HG02571 (cell line): ENCODE results near the gene CRPPA.
"Not testable (repeated sequence)": the region's sequence is repeated elsewhere in the genome, so short reads cannot be mapped to it uniquely, and the experiment has no call there.

Source experiments
- ATAC-seq: cut with Tn5 transposase; IDR thresholded peaks from one replicate; pipeline ENCODE4 v1.9.1; 2021; ENCODE audit warnings: mild to moderate bottlenecking, moderate library complexity; ENCODE audit not compliant: unreplicated experiment

The CRPPA gene

DNA sequence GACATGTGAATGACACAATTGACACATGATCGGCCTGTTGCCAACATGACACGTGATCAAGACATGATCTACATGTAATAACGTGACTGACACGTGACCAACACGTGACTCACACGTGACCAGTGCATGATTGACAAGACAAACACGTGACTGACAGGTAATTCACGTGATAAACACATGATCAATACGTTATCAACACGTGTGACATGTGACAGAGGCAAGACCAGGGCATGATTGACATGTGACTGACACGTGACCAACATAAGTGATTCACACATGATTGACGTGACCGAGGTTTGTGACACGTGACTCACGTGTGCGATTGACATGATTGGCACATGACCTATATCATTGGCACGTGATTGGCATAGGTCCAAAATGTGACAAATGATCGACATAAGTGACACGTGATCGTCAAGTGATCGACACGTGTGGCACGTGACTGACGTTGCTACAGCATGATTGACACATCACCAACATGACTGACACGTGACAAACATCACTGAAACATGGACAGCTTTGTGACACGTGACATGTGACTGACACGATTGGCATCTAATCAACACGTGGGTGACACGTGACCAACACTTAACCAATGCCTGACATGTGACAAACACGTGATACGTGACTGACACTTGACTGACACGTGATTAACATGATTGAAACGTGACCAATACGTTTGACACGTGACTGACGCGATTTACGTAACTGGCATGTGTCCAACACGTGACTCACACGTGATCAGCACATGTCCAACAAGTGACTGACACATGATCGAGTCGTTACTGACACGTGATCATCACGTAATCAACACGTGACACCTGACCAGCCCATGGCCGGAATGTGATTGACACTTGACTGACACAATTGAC lies 23.0 kb downstream of the CRPPA start:
- no peak for ATAC-seq

DNA sequence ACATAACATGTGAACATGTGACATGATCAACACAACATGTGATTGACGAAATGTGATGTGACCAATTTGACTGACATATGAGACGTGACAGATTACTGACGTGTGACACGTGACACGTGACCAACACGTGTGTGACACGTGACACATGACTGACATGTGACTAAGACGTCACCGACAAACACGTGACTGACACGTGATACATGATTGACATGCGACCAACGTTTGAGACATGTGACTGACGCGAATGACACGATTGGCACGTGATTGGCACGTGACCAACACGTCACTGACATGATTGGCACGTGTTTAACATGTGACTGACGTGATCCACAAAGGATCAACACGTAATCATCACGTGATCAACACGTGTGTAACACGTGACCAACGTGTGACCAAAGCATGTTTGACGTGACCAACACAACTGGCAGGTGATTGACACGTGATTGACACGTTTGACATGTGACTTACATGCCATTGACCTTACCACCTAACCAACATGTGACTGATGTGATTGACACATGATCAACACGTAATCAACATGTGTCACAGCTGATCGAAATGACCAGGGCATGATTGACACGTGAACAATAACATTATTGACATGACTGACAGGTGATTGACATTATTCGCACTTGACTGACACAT lies 23.7 kb downstream of the CRPPA start:
- ATAC-seq, result no peak

DNA sequence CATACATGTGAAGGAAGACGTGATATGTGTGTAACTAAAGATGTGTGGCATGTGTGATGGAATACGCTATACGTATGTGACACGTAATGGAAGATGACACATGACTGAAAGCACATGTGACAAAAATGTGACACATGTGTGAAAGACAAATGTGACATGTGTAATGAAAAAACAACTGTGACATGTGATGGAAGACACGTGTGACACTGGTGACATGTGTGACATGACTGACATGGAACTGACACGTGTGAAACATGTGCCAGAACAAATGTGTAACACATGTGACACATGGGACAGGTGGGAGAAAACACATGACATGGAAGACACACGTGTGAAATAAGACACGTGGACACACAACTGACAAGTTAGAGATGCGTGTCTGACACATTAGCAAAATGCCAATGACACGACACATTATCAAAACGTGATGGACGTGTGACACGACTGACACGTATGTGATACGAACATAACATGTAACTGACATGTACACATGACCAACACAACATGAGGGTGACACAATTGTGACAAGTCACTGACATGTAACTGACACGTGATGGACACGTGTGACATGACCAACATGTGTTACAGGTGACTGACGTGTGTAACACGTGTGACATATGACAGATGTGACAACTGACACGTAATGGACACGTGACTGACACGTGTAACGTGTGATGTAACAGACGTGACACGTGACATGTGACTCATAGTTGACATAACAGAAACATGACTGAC lies 24.4 kb downstream of the CRPPA start:
- ATAC-seq, result no peak

DNA sequence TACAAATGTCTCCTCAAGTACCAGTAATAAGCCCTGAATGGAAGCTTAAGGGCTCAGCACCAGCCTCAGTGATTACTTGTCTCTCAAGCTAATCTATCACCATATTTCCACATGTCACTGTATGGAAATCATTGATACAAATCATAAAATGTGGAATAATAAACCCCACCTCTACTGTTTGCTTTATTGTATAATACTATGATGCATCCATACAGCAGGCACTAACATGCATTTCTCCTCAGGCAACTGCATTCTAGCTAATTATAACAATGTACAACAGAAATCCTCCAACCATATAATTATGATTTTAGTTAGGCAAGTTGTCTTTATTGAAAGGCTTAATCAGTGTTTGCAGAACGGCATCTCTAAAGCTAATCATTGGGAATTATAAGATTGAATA lies 26.2 kb downstream of the CRPPA start:
- ATAC-seq, result no peak

DNA sequence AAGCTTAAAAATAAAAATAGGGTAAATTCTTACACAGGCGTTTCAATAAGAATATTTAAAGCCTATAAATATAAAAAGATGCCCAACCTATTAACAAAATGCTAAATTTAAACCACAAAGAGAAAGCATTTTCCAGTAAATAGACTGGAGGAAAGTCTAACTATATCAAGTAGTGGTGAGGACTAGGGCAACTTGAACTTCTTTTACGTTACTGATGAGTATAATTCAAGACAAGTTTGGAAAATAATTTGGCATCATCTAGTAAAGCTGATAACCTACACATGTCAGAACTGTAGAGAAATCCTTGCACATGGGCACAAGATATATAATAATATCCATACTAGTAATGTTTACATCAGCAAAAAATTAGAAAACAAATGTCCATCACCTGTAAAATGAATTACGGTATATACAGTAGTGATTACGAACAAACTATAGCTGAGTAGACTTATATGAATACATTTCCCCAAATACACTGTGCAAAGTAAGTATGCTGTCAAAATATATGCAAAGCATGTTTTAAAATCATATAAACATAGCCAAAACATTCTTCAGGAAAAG lies 27.4 kb downstream of the CRPPA start:
- ATAC-seq, result no peak

DNA sequence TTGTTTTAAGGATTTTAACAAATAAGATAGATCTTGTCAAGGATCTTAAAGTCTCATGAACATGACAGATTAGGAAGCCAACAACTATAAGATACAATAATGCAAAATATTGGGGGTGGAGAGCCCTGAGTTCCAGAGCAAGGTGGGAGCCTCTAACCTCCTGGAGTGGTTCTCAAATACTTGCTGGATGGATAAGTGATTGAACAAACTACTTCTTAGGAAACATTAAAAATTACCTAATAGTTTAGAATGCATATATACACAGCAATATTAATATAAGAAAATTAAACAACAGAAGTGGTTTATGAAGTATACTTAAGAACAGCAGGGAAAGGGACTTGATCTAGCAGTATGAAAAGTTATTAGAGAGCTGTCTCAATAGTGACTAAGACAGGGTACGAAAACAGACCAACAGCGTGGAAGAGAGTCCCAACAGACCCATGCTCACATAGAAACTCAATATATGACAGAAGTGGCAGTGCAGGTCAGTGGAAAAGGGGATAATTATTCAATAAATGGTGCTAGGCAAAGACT lies 28.3 kb downstream of the CRPPA start:
- no peak for ATAC-seq

DNA sequence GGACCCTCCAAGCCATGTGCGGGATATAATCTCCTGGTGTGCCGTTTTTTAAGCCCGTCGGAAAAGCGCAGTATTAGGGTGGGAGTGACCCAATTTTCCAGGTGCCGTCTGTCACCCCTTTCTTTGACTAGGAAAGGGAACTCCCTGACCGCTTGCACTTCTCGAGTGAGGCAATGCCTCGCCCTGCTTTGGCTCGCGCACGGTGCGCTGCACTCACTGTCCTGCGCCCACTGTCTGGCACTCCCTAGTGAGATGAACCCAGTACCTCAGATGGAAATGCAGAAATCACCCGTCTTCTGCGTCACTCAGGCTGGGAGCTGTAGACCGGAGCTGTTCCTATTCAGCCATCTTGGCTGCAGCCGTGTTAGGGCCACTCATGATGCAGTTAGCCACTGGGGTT lies 37.6 kb downstream of the CRPPA start:
- ATAC-seq, result not testable (repeated sequence)

DNA sequence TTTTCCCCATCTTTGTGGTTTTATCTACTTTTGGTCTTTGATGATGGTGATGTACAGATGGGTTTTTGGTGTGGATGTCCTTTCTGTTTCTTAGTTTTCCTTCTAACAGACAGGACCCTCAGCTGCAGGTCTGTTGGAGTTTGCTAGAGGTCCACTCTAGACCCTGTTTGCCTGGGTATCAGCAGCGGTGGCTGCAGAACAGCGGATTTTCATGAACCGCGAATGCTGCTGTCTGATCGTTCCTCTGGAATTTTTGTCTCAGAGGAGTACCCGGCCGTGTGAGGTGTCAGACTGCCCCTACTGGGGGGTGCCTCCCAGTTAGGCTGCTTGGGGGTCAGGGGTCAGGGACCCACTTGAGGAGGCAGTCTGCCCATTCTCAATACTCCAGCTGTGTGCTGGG lies 38.2 kb downstream of the CRPPA start:
- not testable (repeated sequence) for ATAC-seq
